B cell (primary cell): Measurements from ENCODE around the gene CCDC81.

Experiments
- EZH2 ChIP-seq: IDR thresholded peaks from 2 replicates; pipeline ENCODE4 v1.6.1; 2012; ENCODE audit warnings: borderline replicate concordance, low read depth, mild to moderate bottlenecking, moderate library complexity, low read length; ENCODE audit not compliant: insufficient read depth, poor library complexity, severe bottlenecking
- TF ChIP-seq, protein P1 (sequence below): fragments of 200-600 bp; IDR thresholded peaks from one replicate; pipeline ENCODE4 v1.8.0; 2022; ENCODE audit warnings: antibody characterized with exemption, mild to moderate bottlenecking

GRCh38 chr11:86468169-86468568, 93.5 kb downstream of the CCDC81 start:
- TF ChIP-seq, protein P1, sequence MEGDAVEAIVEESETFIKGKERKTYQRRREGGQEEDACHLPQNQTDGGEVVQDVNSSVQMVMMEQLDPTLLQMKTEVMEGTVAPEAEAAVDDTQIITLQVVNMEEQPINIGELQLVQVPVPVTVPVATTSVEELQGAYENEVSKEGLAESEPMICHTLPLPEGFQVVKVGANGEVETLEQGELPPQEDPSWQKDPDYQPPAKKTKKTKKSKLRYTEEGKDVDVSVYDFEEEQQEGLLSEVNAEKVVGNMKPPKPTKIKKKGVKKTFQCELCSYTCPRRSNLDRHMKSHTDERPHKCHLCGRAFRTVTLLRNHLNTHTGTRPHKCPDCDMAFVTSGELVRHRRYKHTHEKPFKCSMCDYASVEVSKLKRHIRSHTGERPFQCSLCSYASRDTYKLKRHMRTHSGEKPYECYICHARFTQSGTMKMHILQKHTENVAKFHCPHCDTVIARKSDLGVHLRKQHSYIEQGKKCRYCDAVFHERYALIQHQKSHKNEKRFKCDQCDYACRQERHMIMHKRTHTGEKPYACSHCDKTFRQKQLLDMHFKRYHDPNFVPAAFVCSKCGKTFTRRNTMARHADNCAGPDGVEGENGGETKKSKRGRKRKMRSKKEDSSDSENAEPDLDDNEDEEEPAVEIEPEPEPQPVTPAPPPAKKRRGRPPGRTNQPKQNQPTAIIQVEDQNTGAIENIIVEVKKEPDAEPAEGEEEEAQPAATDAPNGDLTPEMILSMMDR, result no peak
- TF ChIP-seq EZH2, result no peak
